Measurements from ENCODE around the gene LYRM4.

Gene LYRM4

DNA sequence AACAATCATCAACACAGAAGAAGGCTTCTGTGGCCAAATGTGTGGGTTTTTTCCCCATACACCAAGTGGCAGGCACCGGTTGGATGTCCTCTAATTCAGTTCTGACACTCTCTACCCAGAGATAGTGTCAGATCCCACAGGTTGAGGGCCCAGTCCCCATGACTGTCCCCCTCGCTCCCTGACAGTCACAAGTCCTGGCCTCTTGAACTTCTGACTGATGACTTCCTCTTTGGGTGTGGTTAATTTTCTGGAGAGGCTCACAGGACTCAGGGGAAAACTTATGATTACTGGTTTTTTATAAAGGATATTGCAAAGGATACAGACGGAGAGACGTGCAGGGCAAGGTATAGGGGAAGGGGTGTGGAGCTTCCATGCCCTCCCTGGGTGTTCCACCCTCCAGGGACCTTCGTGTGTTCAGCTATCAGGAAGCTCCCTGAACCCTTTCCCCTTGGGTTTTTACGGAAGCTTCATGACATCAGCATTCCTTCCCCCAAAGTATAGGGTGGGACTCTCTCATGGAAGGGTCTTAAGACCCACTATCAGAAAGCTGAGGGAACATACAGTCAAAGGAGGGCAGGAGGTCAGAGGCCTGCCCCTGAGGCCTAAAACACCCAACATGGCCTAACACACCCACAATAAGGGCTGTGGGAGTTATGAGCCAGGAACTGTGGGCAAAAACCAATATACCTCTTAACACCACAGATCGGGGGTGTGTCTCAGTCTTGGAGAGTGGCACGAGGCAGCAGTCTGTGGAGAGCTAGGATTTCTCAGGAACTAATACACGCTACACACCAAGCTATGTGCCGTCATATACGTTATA is 33.9 kb upstream of the LYRM4 start:
- Histone ChIP-seq H3K27me3 (ENCODE audit: low read length) (no peaks in the 10 kb centered on the region), H3K9me2 (replicated peaks; ENCODE audit: insufficient read depth, low read length) (no peaks in the 10 kb centered on the region), H3F3A (ENCODE audit: insufficient read depth) (no peaks in the 10 kb centered on the region), H3K36me3 (ENCODE audit: low read length) (no peaks in the 10 kb centered on the region), H3K4me2 (ENCODE audit: low read depth, low read length, poor library complexity, severe bottlenecking) (no peak overlapping the region), H3K27ac (ENCODE audit: low read depth, low read length) (no peak overlapping the region), H3K9ac (ENCODE audit: low read length) (no peak overlapping the region), H3K9me3 (ENCODE audit: insufficient read depth, low read length) (no peaks in the 10 kb centered on the region), H3K4me3 (ENCODE audit: insufficient read depth, low read length, poor library complexity, severe bottlenecking) (no peak overlapping the region), H2AFZ (ENCODE audit: low read depth, low read length, severe bottlenecking) (no peak overlapping the region), H4K20me1 (ENCODE audit: low read depth, low read length) (peaks cover 23% of the 10 kb centered on the region; the same call in 1 of the 2 replicates), H3K79me2 (ENCODE audit: insufficient read depth, low read length) (peaks cover 4% of the 10 kb centered on the region; the same call in 1 of the 2 replicates)
- TF ChIP-seq, protein P1, sequence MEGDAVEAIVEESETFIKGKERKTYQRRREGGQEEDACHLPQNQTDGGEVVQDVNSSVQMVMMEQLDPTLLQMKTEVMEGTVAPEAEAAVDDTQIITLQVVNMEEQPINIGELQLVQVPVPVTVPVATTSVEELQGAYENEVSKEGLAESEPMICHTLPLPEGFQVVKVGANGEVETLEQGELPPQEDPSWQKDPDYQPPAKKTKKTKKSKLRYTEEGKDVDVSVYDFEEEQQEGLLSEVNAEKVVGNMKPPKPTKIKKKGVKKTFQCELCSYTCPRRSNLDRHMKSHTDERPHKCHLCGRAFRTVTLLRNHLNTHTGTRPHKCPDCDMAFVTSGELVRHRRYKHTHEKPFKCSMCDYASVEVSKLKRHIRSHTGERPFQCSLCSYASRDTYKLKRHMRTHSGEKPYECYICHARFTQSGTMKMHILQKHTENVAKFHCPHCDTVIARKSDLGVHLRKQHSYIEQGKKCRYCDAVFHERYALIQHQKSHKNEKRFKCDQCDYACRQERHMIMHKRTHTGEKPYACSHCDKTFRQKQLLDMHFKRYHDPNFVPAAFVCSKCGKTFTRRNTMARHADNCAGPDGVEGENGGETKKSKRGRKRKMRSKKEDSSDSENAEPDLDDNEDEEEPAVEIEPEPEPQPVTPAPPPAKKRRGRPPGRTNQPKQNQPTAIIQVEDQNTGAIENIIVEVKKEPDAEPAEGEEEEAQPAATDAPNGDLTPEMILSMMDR (IDR thresholded peaks at IDR 0.05; ENCODE audit: insufficient read depth, low read length, poor library complexity, severe bottlenecking), result no peak
- no peak for TF ChIP-seq EZH2phosphoT487 (conservative IDR thresholded peaks at IDR 0.05; ENCODE audit: low read length)

DNA sequence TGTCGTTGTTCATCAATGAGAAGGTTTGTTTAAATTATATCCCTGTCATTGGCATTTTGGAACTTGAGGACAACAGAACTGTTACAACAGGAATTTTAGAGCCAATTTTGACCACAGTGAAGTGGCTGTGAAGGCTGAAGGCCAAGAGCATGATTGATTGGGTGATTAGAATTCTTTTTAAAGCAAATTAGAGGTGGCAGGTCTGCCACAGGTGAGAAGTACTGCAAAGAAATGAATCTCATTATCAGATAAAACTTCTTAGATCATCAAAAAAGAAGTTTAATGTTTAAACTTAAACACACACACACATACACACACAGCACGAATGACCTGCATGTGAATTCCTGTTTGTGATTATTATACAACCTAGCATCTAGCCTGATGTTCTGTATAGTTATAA is 32.9 kb upstream of the LYRM4 start:
- H3K27ac ChIP-seq (ENCODE audit: low read depth, low read length), result no peak overlapping the region
- TF ChIP-seq EZH2phosphoT487 (conservative IDR thresholded peaks at IDR 0.05; ENCODE audit: low read length), result no peak
- TF ChIP-seq, protein P1 (IDR thresholded peaks at IDR 0.05; ENCODE audit: insufficient read depth, low read length, poor library complexity, severe bottlenecking), result no peak

DNA sequence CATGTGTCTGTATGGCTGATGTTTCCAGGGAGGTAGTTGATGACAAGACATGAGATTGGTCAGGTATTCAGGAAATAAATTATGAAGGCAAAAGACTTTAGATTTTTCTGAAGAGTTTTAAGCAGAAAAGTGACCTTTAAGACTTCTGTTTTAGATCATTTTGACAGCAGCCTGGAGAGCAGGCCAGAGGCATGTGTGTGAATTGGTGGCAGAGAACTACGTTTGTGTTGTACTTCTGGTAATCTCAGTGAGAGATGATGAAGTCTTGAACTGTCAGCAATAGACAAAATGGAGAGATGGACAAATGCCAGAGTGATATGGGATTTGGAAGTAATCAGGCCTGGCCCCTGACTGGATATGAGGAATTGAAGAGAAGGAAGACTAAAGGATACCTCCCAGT is 31.4 kb upstream of the LYRM4 start:
- no peaks in the 10 kb centered on the region for H3F3A ChIP-seq (ENCODE audit: insufficient read depth)
- peaks cover 20% of the 10 kb centered on the region for H4K20me1 ChIP-seq (ENCODE audit: low read depth, low read length)
- H3K9me2 ChIP-seq (replicated peaks; ENCODE audit: insufficient read depth, low read length), result no peaks in the 10 kb centered on the region
- H3K27me3 ChIP-seq (ENCODE audit: low read length), result no peaks in the 10 kb centered on the region
- H3K4me2 ChIP-seq (ENCODE audit: low read depth, low read length, poor library complexity, severe bottlenecking), result no peak overlapping the region
- H3K4me3 ChIP-seq (ENCODE audit: insufficient read depth, low read length, poor library complexity, severe bottlenecking), result no peak overlapping the region
- no peaks in the 10 kb centered on the region for H3K36me3 ChIP-seq (ENCODE audit: low read length)
- H3K9ac ChIP-seq (ENCODE audit: low read length), result no peak overlapping the region
- H3K9me3 ChIP-seq (ENCODE audit: insufficient read depth, low read length), result no peaks in the 10 kb centered on the region
- H3K27ac ChIP-seq (ENCODE audit: low read depth, low read length), result no peak overlapping the region
- H3K79me2 ChIP-seq (ENCODE audit: insufficient read depth, low read length), result peaks cover 7% of the 10 kb centered on the region; the same call in 1 of the 2 replicates
- H2AFZ ChIP-seq (ENCODE audit: low read depth, low read length, severe bottlenecking), result no peak overlapping the region
- TF ChIP-seq, protein P1 (IDR thresholded peaks at IDR 0.05; ENCODE audit: insufficient read depth, low read length, poor library complexity, severe bottlenecking), result no peak
- no peak for TF ChIP-seq EZH2phosphoT487 (conservative IDR thresholded peaks at IDR 0.05; ENCODE audit: low read length)

More for the DNA sequence above, 32.9 kb upstream of the LYRM4 start:
- H3K36me3 ChIP-seq (ENCODE audit: low read length), result no peaks in the 10 kb centered on the region
- H3K9me3 ChIP-seq (ENCODE audit: insufficient read depth, low read length), result no peaks in the 10 kb centered on the region
- H3K4me2 ChIP-seq (ENCODE audit: low read depth, low read length, poor library complexity, severe bottlenecking), result no peak overlapping the region
- H3K79me2 ChIP-seq (ENCODE audit: insufficient read depth, low read length), result peaks cover 4% of the 10 kb centered on the region; the same call in 1 of the 2 replicates
- H2AFZ ChIP-seq (ENCODE audit: low read depth, low read length, severe bottlenecking), result no peak overlapping the region
- H3K9ac ChIP-seq (ENCODE audit: low read length), result no peak overlapping the region
- H3K4me3 ChIP-seq (ENCODE audit: insufficient read depth, low read length, poor library complexity, severe bottlenecking), result no peak overlapping the region
- no peaks in the 10 kb centered on the region for H3K9me2 ChIP-seq (replicated peaks; ENCODE audit: insufficient read depth, low read length)
- no peaks in the 10 kb centered on the region for H3K27me3 ChIP-seq (ENCODE audit: low read length)
- H4K20me1 ChIP-seq (ENCODE audit: low read depth, low read length), result peaks cover 22% of the 10 kb centered on the region
- H3F3A ChIP-seq (ENCODE audit: insufficient read depth), result no peaks in the 10 kb centered on the region

Data from SU-DHL-6 (cell line).